ENCODE data around the gene DCAF5.

DCAF5 gene

GRCh38 chr14:69003626-69004025 lies 149.3 kb downstream of the DCAF5 start:
- DNase-seq (ENCODE audit: low spot score): no peak

GRCh38 chr14:69002069-69002468 lies 150.8 kb downstream of the DCAF5 start:
- DNase-seq (ENCODE audit: low spot score): peak; percentile 50

- DNase-seq (ENCODE audit: low spot score): no peak
These were observed 151.5 kb downstream of the DCAF5 start for GRCh38 chr14:69001375-69001774.
